Measurements from ENCODE around the gene ITSN1. TPM values are rescaled to one million over a fixed set of nuclear protein-coding genes. Genes with fewer than 3 reads are reported as not detected.

Gene ITSN1
- total RNA-seq, 1 experiment from 2014 or later, result 50.3 TPM

DNA sequence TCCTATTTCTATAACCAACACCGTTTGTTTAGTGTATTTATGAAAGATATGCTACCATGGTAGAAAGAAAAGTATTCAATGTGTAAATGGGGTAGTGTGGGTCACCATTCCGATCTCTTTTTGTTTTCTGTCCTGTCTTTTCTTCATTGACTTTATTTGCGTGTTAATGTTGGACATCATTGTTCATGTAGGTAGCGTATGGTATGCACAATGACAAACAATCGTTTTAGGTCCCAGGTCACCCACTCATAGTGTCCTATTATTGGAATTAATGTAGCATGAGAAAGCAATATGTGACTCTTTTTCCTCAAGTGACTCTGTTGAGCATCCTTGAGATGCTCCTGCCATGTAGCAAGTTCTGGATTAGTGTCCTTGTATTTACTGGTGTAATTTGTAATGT lies 247.9 kb downstream of the ITSN1 start:
- TF ChIP-seq, protein P1, sequence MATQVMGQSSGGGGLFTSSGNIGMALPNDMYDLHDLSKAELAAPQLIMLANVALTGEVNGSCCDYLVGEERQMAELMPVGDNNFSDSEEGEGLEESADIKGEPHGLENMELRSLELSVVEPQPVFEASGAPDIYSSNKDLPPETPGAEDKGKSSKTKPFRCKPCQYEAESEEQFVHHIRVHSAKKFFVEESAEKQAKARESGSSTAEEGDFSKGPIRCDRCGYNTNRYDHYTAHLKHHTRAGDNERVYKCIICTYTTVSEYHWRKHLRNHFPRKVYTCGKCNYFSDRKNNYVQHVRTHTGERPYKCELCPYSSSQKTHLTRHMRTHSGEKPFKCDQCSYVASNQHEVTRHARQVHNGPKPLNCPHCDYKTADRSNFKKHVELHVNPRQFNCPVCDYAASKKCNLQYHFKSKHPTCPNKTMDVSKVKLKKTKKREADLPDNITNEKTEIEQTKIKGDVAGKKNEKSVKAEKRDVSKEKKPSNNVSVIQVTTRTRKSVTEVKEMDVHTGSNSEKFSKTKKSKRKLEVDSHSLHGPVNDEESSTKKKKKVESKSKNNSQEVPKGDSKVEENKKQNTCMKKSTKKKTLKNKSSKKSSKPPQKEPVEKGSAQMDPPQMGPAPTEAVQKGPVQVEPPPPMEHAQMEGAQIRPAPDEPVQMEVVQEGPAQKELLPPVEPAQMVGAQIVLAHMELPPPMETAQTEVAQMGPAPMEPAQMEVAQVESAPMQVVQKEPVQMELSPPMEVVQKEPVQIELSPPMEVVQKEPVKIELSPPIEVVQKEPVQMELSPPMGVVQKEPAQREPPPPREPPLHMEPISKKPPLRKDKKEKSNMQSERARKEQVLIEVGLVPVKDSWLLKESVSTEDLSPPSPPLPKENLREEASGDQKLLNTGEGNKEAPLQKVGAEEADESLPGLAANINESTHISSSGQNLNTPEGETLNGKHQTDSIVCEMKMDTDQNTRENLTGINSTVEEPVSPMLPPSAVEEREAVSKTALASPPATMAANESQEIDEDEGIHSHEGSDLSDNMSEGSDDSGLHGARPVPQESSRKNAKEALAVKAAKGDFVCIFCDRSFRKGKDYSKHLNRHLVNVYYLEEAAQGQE (IDR thresholded peaks at IDR 0.05; ENCODE audit: insufficient read depth in 1 of 2, low read depth in 2 of 2, low read length in 1 of 2), result no peak
- TF ChIP-seq SIN3A (IDR thresholded peaks at IDR 0.05; ENCODE audit: borderline replicate concordance, insufficient read depth, low read depth, low read length) (no peak), TCF7L2 (IDR thresholded peaks at IDR 0.05; ENCODE audit: low read depth, low read length) (no peak), POLR2AphosphoS5 (IDR thresholded peaks at IDR 0.05; ENCODE audit: low read depth, low read length) (no peak)
- TF ChIP-seq, protein P2, sequence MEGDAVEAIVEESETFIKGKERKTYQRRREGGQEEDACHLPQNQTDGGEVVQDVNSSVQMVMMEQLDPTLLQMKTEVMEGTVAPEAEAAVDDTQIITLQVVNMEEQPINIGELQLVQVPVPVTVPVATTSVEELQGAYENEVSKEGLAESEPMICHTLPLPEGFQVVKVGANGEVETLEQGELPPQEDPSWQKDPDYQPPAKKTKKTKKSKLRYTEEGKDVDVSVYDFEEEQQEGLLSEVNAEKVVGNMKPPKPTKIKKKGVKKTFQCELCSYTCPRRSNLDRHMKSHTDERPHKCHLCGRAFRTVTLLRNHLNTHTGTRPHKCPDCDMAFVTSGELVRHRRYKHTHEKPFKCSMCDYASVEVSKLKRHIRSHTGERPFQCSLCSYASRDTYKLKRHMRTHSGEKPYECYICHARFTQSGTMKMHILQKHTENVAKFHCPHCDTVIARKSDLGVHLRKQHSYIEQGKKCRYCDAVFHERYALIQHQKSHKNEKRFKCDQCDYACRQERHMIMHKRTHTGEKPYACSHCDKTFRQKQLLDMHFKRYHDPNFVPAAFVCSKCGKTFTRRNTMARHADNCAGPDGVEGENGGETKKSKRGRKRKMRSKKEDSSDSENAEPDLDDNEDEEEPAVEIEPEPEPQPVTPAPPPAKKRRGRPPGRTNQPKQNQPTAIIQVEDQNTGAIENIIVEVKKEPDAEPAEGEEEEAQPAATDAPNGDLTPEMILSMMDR (IDR thresholded peaks at IDR 0.05), result no peak
- H3K4me3 ChIP-seq (ENCODE audit: low read depth in 2 of 2, low read length in 2 of 2), result no peak overlapping the region
- DNase-seq (ENCODE audit: low read depth, low spot score) (no peak), ATAC-seq (no peak)
- no peak overlapping the region for H3K27ac ChIP-seq (ENCODE audit: low read length)
- POLR2A ChIA-PET, result no interaction called here
- H3K4me1 ChIP-seq (ENCODE audit: control insufficient read depth, insufficient read depth, low read length), result no peaks in the 10 kb centered on the region; the same call in 1 of the 2 replicates
- intact Hi-C loops (cut with micrococcal nuclease; ENCODE audit: unreplicated experiment), result no loop called here
- BruUV-seq (replicated peaks), result no TSS peak
- no peaks in the 10 kb centered on the region for H3K9me3 ChIP-seq (ENCODE audit: control insufficient read depth, insufficient read depth, low read depth, low read length)
- H3K27me3 ChIP-seq (ENCODE audit: control insufficient read depth, insufficient read depth, low read length), result no peaks in the 10 kb centered on the region
- in situ Hi-C loops (cut with HindIII; ENCODE audit: low pct_unique_long_range_greater_than_20kb, low sequenced_read_pairs), result no loop called here
- no peaks in the 10 kb centered on the region for H3K36me3 ChIP-seq (ENCODE audit: control insufficient read depth, insufficient read depth, low read length)
- CTCF ChIA-PET, result no interaction called here

- intact Hi-C loops (cut with micrococcal nuclease; ENCODE audit: unreplicated experiment) (no loop called here), in situ Hi-C loops (cut with HindIII; ENCODE audit: low pct_unique_long_range_greater_than_20kb, low sequenced_read_pairs) (no loop called here)
- POLR2A ChIA-PET, result no interaction called here
- no peak for DNase-seq (ENCODE audit: low read depth, low spot score)
- no peaks in the 10 kb centered on the region for H3K27me3 ChIP-seq (ENCODE audit: control insufficient read depth, insufficient read depth, low read length)
- BruUV-seq (replicated peaks), result no TSS peak
- no peak overlapping the region for H3K27ac ChIP-seq (ENCODE audit: low read length)
- H3K4me3 ChIP-seq (ENCODE audit: low read depth in 2 of 2, low read length in 2 of 2), result no peak overlapping the region
- H3K4me1 ChIP-seq (ENCODE audit: control insufficient read depth, insufficient read depth, low read length), result no peaks in the 10 kb centered on the region; the same call in 1 of the 2 replicates
- H3K36me3 ChIP-seq (ENCODE audit: control insufficient read depth, insufficient read depth, low read length), result no peaks in the 10 kb centered on the region
- CTCF ChIA-PET, result no interaction called here
- TF ChIP-seq, protein P1 (IDR thresholded peaks at IDR 0.05; ENCODE audit: insufficient read depth in 1 of 2, low read depth in 2 of 2, low read length in 1 of 2), result no peak
- TF ChIP-seq, protein P2 (IDR thresholded peaks at IDR 0.05), result no peak
- no peak for TF ChIP-seq SIN3A (IDR thresholded peaks at IDR 0.05; ENCODE audit: borderline replicate concordance, insufficient read depth, low read depth, low read length)
- no peak for TF ChIP-seq TCF7L2 (IDR thresholded peaks at IDR 0.05; ENCODE audit: low read depth, low read length)
- no peak for TF ChIP-seq POLR2AphosphoS5 (IDR thresholded peaks at IDR 0.05; ENCODE audit: low read depth, low read length)
- peak; percentile 56; the same call in 1 of the 2 replicates for ATAC-seq
- no peaks in the 10 kb centered on the region for H3K9me3 ChIP-seq (ENCODE audit: control insufficient read depth, insufficient read depth, low read depth, low read length)
Measured at GRCh38 chr21:33892853-33893252, 250.6 kb downstream of the ITSN1 start.
